ENCODE measurements around the gene GALNT2.

Gene GALNT2

GRCh38 chr1:230050973-230051735 is 15.9 kb upstream of the GALNT2 start:
- no peak for DNase-seq (ENCODE audit: low read depth, low spot score)

- no peak for DNase-seq (ENCODE audit: low read depth, low spot score)
These were observed 15.0 kb upstream of the GALNT2 start for GRCh38 chr1:230052018-230052417.

DNA sequence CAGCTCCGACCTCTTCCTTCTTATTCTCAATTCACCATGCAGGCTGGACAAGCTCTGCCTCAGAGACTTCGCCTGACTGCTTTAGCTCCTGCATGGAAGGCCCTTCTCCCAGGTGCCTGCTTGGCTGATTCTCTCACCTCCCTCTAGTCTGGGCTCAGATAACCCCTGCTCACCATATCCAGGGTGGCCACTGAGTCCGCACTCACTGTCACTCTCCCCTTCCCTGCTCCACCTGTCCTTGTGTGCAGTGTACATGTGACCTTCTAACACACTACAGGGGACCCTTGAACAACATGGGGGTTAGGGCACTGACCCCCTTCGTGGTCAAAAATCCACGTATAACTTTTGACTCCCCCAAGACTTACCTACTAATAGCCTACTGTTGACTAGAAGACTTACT is 14.4 kb upstream of the GALNT2 start:
- no peak for DNase-seq (ENCODE audit: low read depth, low spot score)

DNA sequence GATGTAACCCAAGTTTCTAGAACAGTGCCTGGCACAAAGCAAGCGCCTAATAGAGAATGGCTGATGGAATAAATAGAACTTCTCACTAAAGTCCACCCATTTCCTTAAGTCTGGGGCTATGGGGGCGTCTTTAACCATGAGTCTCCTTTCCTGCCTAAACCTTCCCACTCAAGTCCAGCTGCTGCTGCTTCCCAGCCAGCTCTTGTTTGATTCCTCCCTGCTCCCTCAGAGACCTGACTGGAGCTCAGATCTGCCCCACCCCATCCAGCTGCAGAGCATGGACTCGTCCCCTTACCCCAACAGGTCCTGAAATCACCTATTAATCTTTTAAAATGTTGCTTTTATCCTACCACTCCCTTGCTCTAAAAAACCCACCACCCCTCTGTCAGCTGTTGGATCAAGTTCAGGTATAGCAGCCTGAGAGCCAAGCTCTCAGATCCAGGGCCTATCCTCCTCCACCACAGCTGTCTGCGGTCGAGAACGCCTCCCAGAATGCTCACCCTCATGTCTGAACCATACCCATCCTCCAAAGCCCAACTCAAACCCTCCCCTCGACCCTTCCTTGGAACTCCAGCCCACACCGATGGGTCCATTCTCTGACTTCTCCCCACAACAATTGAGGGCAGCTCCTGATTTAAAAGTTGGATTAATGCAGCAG is 12.8 kb upstream of the GALNT2 start:
- DNase-seq (ENCODE audit: low read depth, low spot score): no peak

- no peak for DNase-seq (ENCODE audit: low read depth, low spot score)
These were observed 10.9 kb upstream of the GALNT2 start for GRCh38 chr1:230056098-230056497.

DNA sequence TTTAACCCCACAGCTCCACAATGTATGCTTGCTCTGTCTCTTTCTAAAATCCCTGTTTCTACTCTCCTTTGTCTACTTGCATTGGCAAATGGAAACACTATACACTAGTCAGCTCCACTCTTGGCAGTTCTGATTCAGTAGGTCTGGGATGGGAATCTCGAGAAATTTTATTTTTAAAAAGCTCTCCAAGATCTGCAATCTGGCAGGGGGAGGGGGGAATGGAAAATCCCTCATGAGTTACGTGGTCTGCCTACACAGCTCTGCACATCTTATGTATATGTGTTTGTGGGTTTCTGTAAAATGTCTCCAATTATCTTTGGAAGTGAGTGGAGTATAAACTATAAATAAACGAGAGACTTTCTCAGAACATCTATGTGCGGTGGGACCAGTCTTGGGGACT is 9.9 kb upstream of the GALNT2 start:
- no peak for DNase-seq (ENCODE audit: low read depth, low spot score)

DNA sequence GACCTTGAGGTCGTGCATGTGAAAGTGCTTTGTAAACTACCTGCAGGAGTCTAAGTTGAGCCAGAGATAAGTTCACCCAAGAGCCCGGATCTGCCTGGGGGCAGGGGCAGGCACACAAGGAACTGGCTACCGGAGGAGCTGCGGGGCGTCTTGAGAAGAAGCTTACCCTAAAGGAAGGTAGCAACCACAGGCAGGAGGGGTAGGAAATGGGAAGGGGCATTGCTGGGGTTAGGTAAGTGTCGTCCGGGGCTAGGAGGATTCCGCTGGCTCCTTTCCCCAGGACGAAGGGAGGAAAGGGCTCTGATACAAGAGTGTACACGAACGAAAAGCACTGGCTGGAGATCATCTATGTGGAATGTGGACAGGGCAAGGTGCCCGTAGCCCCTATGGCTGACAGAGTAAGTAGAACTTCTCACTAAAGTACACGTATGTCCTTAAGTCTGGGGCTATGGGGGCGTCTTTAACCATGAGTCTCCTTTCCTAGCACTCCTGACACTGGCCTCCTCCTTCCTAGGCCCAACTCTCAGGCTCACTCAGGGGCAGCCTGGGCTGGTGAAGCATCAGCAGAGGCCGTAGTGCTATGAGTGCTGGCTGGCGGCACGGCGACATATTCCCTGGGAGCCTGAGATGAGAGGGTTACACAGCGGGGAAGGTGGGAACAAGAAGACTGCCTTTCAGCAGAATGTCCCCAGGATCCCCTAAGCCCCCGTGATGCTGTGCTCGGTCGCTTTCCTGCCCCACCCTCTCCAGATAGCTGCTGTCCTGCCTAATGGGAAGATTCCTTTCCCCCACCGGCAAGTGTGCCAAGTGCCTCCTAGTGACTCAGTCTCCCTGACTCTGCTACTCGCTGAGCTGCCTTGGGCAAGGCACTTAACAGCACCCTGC is 9.1 kb upstream of the GALNT2 start:
- no peak for DNase-seq (ENCODE audit: low read depth, low spot score)

DNA sequence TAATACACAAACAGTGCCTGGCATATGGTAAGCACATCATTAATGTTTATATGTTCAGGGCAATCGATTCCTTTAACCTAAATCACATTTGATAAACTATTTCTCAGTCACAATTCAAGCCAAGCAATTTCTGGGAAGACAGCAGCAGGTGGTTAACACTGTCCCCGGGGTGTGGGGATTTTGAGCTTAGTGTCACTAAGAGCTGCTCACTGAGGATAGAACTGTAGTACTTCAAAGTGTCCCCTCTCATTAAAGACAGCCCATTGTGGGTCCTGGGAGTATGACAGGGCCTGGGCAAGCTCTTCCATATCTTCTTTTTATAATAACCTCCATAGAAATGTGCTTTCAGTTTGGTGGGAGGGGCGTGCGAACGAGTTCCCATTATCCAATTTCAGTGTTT is 8.4 kb upstream of the GALNT2 start:
- DNase-seq (ENCODE audit: low read depth, low spot score): no peak

- DNase-seq (ENCODE audit: low read depth, low spot score): no peak
These were observed 5.2 kb upstream of the GALNT2 start for GRCh38 chr1:230061801-230062200.

DNA sequence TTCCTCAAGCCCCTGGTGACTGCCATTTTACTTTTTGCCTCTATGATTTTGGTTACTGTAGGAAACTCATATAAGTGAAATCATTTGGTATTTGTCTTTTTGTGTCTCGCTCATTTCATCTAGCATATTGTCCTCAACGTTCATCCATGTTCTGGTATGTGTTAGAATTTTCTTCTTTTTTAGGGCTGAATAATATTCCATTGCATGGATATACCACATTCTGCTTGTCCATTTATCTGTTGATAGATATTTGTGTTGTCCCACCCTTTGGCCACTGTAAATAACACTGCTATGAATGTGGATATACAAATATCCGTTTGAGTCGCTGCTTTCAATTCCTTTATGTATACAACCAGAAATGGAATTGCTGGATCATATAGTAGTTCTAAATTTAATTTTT is 4.5 kb upstream of the GALNT2 start:
- DNase-seq (ENCODE audit: low read depth, low spot score): no peak

- DNase-seq (ENCODE audit: low read depth, low spot score): no peak
These were observed 2.8 kb upstream of the GALNT2 start for GRCh38 chr1:230064283-230064682.

DNA sequence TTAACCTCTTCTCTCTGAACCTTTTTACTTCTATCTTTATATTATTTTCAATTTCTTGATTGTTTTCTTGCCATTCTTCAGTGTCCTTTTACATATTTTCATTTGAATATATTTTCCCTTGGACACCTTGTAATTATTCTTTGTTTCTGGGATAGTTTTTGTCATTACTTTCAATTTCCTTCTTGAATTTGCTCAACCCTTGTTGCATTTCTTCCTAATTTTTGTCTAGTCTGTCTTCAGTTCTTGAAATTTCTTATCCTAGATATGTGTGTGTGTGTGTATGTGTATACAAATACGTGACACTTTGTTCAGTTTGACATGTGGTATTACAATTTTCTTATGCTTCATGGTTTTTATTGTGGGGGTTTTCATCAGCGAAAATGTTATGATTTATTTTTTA is 1.9 kb upstream of the GALNT2 start:
- no peak for DNase-seq (ENCODE audit: low read depth, low spot score)

DNA sequence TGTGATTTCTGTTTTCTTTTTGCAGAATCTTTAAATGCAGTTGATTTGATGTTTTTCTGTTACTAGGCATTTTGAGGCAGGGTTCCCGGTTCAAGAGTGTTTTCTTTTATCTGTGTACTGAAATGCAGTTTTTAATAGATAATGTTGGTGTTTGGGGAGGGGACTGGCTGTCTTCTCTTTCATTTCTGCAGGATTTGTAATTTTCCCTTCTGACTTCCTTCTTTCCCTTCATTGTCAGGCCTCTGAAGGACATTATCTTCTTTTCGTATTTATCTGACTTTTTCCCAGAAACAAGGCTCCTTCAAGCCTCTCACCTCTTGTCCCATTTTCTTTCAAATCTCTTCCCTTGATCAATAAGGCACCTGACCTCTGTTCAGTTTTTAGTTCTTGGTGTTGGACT is 1.5 kb upstream of the GALNT2 start:
- no peak for DNase-seq (ENCODE audit: low read depth, low spot score)

DNA sequence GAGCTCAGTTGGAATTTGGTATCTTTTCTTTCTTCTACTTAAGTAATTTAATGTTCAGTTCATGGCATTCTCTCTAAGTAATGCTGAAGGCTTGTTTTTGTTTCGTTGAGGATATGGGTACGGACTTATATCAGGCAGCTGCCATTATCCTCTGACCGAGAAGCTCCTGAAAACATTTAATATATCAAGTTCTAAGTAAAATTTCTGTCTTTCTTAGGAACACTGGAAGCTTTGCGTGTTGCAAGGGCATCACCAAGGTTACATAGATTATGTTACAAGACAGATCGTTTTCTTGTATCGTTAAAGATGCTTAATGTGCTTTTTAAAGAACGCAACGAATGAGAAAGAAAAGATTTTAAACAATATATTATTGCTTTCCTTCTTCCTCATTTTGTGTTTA is 1.0 kb upstream of the GALNT2 start:
- no peak for DNase-seq (ENCODE audit: low read depth, low spot score)

- DNase-seq (ENCODE audit: low read depth, low spot score): no peak
These were observed 407 bp downstream of the GALNT2 start for GRCh38 chr1:230067419-230067870.

- DNase-seq (ENCODE audit: low read depth, low spot score): no peak
These were observed 1.0 kb downstream of the GALNT2 start for GRCh38 chr1:230067871-230068620.

GRCh38 chr1:230068621-230068873 is 1.5 kb downstream of the GALNT2 start:
- DNase-seq (ENCODE audit: low read depth, low spot score): no peak

GRCh38 chr1:230068952-230069684 is 2.1 kb downstream of the GALNT2 start:
- no peak for DNase-seq (ENCODE audit: low read depth, low spot score)

- no peak for DNase-seq (ENCODE audit: low read depth, low spot score)
These were observed 2.8 kb downstream of the GALNT2 start for GRCh38 chr1:230069796-230070195.

- no peak for DNase-seq (ENCODE audit: low read depth, low spot score)
These were observed 3.5 kb downstream of the GALNT2 start for GRCh38 chr1:230070321-230071208.
